Measurements from ENCODE around the gene ZSWIM1.
"Not testable (repeated sequence)": the region's sequence is repeated elsewhere in the genome, so short reads cannot be mapped to it uniquely, and the experiment has no call there.

Gene ZSWIM1

DNA sequence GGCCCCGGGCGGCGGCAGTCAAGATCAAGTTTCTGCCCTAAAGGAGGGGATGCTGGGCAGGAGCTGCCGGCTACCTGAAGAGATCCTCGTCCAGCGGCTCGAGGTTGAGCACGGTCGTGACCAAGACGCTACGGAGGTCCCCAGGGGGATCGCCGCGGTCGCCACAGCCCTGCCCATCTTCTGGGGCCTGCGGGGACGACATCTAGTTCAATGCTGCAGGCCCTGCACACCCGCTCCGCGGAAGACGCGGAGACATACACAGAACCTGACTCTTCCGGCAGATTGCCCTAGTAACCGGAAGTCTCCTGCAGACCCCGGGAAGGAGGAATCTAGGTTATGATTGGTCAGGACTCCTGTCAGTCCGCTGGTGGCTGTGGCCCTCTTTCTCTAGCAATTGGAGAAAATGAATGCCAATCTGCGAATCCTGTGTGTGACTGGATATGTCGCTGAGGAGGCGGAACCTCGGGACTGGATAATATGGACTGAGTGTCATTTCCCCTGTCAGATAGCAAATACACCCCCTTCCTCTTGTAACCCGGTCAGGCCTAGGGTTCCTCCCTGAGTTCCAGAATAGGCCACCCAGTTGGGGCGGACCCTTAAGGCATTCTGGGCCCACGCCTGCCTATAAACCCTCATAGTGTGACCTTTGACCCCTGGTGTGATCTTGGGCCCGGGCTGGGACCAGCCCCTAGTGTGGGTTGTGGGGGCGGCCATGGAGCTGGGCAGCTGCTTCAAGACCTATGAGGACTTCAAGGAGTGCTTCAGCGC, 23.7 kb upstream of the ZSWIM1 start, which contains the start of the genes ACOT8 and ZSWIM3:
ACOT8 (minus strand) TSS at position 279 of the 768 bp plus-strand sequence; CDS start at position 202, 77 bp downstream.
ZSWIM3 (plus strand) TSS at position 501 of the 768 bp plus-strand sequence; CDS start at position 713, 212 bp downstream.
- peak; percentile 100 for DNase-seq

- peak; percentile 33 for DNase-seq
Observed at GRCh38 chr20:45857882-45858216, 23.2 kb upstream of the ZSWIM1 start.

- DNase-seq = no peak
Observed at GRCh38 chr20:45859916-45860315, 21.1 kb upstream of the ZSWIM1 start.

DNA sequence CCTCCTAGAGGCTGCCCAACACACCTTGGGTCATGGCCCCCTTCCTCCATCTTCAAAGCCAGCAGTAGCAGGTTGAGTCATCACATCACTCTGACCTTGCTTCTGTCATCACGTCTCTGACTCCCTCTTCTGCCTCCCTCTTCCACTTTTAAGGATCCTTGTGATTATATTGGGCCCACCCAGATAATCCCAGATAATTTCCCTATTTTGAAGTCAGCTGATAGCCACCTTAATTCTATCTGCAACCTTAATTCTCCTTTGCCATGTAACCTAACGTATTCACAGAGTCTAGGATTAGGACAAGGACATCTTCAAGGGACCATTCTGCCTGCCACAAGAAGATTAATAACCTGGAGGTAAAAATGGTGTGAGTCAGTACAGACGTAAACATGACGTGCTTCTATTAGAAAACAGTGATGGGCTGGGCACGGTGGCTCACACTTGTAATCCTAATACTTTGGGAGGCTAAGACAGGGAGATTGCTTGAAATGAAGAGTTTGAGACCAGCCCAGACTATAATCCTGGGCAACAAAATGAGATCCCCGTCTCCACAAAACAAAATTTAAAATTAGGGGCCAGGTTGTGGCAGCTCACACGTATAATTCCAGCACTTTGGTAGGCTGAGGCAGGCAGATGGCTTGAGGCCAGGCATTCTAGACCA, 20.3 kb upstream of the ZSWIM1 start:
- no peak for DNase-seq

GRCh38 chr20:45861221-45862075, 19.6 kb upstream of the ZSWIM1 start:
- peak; percentile 66 for DNase-seq

GRCh38 chr20:45863543-45864470, 17.2 kb upstream of the ZSWIM1 start:
- DNase-seq = peak; percentile 3

GRCh38 chr20:45866454-45866853, 14.6 kb upstream of the ZSWIM1 start:
- DNase-seq = no peak

GRCh38 chr20:45867136-45867818, 13.8 kb upstream of the ZSWIM1 start:
- no peak for DNase-seq

DNA sequence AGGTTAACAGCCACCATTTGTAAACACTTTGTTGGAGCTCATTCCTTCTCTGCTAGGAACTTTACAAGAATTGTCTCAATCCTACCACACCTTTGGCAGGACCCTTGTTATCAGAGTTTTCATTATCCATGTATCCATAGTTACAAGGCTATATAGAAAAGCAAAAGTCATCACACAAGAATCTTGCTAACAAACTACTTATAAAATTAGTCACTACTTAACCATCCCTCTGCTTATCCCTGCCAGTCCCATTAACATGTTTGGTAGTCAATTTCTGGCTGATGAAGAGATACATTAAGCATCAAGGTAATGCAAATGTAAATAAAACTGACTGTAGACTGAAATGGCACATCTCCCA, 13.2 kb upstream of the ZSWIM1 start:
- DNase-seq = no peak

DNA sequence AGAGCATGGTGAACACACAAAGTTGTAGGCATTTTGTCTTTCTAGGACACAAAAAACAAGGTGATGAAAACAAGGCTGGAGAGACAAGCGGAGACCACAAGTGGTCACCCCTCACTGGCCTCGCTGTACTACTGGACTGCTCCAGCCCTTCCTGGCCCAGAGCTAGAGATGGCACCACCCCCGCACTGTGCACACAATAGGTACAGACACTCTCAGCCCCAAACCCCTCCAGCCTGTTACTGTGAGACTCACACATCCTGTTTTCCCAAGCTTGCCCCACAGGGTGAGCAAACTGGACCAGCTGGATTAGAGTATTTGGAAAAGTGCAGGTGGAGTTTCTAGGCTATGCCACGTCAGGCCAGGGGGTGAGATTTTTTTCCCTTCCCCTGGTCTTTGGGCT, 8.4 kb upstream of the ZSWIM1 start:
- no peak for DNase-seq

GRCh38 chr20:45873409-45874103, 7.5 kb upstream of the ZSWIM1 start:
- DNase-seq = no peak

DNA sequence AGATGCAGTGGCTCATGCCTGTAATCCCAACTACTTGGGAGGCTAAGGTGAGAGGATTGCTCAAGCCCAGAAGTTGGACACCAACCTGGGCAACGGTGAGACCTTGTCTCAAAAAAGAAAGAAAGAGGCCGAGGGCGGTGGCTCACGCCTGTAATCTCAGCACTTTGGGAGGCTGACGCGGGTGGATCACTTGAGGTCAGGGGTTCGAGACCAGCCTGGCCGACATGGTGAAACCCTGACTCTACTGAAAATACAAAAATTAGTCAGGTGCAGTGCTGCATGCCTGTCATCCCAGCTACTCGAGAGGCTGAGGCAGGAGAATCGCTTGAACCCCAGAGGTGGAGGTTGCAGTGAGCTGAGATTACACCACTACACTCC, 6.9 kb upstream of the ZSWIM1 start:
- DNase-seq = not testable (repeated sequence)

DNA sequence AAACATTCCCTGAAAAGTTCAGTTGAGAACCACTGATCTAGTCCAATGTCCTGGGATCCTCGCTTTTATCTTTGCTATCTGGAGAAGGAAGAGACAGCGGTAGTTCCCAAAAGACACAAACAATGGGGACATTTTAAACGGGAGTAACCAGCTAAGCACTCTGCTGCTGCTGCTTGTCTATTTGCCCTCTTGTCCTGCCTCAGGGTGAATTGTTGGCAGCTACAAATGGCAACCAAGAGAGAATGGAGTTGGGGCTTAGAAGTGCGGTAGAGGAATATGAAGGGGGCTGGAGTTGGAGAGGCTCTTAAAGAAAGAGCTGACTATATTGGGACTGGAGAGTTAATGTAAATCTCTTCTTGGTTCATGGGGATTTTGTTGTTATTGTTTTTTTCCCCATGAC, 6.5 kb upstream of the ZSWIM1 start:
- DNase-seq = no peak

DNA sequence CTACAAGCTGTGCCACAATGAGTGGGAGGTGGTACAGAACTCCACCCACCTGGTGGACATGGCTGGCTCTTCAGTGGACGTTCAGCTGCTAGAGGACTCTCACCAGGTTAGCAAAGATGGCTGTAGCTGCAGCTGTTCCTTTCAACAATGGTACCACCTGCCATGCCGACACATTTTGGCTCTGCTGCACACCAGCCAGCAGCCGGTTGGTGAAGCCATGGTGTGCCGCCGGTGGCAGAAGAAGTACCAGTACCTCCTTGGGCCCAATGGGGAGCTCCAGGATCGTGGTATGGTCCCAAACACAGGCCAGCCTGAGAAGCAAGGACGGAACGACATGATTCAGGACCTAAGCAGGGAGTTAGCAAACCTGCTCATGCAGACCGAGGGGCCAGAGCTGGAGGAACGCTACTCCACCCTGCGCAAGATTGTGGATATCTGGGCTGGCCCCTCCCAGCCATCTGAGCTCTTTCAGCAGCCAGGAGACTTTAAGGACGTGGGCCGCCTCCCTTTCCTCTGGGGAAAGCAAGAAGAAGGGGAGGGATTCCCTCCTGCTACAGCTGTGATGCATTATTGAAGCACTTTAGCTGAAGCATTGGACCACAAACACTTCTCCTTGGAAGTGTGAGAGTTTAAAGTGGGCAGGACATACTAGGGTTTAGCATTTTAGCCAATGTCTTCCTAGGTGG, 2.8 kb upstream of the ZSWIM1 start:
- no peak for DNase-seq

GRCh38 chr20:45882469-45883099, 1.6 kb downstream of the ZSWIM1 start:
- no peak for DNase-seq

DNA sequence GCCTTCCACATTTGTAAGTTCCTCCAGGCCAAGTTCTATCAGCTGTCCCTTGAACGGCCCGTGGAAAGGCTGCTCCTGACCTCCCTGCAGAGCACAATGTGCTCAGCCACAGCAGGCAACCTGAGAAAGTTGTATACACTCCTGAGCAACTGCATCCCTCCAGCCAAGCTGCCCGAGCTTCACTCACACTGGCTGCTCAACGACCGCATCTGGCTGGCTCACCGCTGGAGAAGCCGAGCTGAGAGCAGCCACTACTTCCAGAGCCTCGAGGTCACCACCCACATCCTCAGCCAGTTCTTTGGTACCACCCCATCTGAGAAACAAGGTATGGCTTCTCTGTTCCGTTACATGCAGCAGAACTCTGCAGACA, 2.1 kb downstream of the ZSWIM1 start:
- no peak for DNase-seq

DNA sequence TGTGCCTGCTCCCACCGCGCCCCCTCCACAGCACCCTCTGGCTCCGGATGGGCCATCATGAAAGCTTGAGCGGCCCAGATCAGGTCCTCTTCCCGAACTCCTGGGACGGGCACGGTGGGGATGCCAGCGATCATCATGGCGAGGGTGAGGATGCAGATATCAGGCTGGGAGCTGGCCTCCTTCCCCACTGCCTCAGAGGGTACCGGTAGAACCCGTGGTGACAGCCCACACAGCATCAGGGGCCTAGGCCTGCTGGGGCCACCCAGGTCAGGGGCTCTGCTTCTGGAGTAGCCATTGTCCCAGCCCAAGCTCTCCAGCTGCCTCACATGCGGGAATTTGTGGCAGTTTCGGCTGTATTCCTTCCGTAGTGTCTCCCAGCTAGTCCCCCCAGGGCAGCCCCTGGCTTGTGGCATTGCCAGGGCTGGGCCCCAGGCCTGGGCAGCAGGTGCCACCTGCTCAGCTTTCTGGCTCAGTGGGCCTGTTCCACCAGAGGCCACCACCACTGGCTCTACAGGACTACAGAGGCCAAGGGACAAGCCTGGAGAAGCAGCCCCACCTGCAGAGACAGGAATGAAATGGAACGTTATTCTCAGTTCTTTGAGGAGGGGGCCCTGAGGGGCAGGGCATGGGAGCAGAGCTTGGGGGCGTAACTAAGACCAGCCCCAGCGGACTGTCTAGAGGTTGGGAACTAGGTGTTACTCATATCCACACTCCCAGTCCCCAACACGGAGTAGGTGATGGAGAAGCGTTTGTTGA, 5.7 kb downstream of the ZSWIM1 start:
- DNase-seq = no peak

DNA sequence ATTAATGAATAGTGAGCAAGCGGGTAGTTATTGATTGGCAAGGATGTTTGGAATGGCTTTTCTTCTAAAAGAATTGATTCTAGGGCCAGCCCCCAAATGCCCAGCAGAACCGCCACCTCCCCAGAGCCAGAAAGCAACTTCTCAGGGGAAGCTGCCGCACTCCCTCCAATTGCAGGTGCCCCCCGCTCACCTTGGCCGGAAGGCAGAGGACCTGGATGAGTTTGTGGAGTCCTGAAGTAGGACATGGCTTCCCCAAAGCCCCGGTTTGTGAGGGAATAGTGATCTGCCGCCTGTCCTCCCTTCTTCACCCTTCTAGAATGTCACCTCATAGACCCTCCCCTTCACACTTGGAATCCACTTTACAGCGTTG, 6.3 kb downstream of the ZSWIM1 start, which contains the start of gene SPATA25:
SPATA25 (minus strand) TSS at position 277 of the 370 bp plus-strand sequence; CDS start at position 245, 32 bp downstream.
- DNase-seq = no peak

- DNase-seq = no peak
Observed at GRCh38 chr20:45888681-45889080, 7.7 kb downstream of the ZSWIM1 start.
